GM18870 (cell line): ENCODE results near the gene CFAP92.
"Not testable (repeated sequence)": the region's sequence is repeated elsewhere in the genome, so short reads cannot be mapped to it uniquely, and the experiment has no call there.

ENCODE experiments used
- ATAC-seq: cut with Tn5 transposase; IDR thresholded peaks from one replicate; pipeline ENCODE4 v1.9.1; 2021; ENCODE audit warnings: moderate library complexity; ENCODE audit not compliant: unreplicated experiment

Gene CFAP92

DNA sequence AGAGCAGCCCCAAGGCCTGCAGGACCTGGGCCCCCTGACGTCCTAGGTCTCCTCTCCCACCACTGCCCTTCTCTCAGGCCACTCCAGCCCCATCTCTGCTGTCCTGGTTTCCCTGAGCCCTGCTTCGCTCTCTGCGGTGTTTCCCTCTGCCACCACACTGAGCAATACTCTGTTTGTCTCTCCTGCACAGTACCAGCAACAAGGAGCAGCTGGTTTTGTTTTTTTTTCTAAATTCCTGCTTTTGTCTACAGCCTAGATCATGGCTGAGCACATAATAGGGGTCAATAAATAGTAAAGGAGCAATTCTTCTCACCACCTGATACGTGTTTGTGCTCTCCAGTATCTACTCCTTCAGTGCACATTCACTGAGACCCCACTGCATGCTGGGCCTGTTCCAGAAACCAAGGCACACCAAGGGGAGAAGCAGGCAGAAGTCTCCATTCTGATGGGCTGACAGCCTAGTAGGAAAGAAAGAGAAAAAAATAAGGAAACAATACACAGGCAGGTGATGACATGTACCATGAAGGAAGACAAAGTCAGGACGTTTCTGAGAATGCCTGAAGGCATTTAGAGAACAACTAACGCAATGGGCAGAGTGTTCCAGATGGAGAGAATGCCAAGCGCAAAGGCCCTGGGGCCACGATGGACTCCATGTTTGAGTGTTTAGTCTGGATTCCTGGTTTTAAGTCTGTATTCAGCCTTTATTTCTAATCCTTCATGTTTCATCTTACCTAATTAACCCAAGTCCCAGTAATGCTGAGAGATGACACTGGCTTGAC lies 120.4 kb downstream of the CFAP92 start:
- ATAC-seq: no peak

GRCh38 chr3:128872744-128873143 lies 121.1 kb downstream of the CFAP92 start:
- ATAC-seq: no peak

- no peak for ATAC-seq
Measured at GRCh38 chr3:128872282-128872681, 121.6 kb downstream of the CFAP92 start.

DNA sequence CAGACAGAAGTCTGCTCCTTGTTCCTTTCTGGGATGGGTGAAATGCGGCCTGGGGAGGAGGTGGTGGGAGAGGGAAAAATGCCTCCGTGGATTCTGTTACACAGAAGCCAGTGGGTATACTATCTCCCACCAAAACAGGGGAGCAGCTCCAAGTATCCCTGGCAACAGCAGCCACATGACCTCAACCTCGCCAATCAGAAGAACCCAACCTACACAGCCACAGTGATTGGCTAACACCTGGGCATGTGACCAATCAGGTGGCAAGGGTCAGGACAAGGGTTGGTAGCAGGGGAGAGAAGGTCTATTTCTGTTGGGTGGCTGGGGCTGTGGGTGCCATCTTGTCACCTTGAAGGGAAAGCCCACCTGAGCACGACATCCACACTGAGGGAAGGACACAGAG lies 123.5 kb downstream of the CFAP92 start:
- no peak for ATAC-seq

- ATAC-seq: no peak
Measured at GRCh38 chr3:128867200-128868125, 126.4 kb downstream of the CFAP92 start.

GRCh38 chr3:128864849-128865804 lies 128.7 kb downstream of the CFAP92 start:
- not testable (repeated sequence) for ATAC-seq

DNA sequence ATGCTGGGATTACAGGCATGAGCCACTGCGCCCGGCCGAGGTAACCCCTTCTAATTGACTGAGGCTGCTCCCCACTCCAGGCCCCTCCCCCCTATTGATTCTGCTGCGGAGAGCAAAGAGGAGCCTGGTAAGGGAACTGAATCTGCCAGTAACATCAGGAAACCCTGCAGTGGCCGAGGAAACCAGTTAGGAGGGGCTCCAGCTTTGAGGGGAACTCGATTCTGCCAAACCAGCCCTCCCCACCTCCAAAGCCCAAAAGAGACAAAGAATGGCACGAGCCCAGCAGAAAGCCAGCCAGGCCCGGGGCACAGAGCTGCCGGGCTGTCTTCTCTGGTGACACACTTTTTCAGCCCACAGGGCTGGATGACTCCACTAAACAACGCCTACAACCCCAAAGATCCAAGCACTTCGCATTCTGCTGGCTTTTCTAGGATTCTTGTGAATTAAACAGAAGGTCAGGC lies 129.5 kb downstream of the CFAP92 start:
- no peak for ATAC-seq

GRCh38 chr3:128863560-128863959 lies 130.3 kb downstream of the CFAP92 start:
- no peak for ATAC-seq

GRCh38 chr3:128861491-128861890 lies 132.4 kb downstream of the CFAP92 start:
- no peak for ATAC-seq
